Ovary (tissue), 3 donors: ENCODE data around the gene KCTD11.
A peak's percentile ranks its signal among the peaks of the same experiment; 100 is the strongest.

Source experiments
- CTCF ChIP-seq, 3 donors: fragments of 450-650 bp in 2 of 3; fragments of 200-600 bp in 1 of 3; IDR thresholded peaks; one replicate each; pipeline versions ENCODE4 v1.5.1 to v1.8.0; 2016 to 2022; ENCODE audit warnings: antibody characterized with exemption in 3 of 3, mild to moderate bottlenecking in 1 of 3
- EP300 ChIP-seq: sonication (generic); formaldehyde crosslinking; IDR thresholded peaks from one replicate; pipeline ENCODE4 v1.6.1; 2017; ENCODE audit warnings: antibody characterized with exemption
- donor health status: DM: no; HTN: no; CAD: no.

DNA sequence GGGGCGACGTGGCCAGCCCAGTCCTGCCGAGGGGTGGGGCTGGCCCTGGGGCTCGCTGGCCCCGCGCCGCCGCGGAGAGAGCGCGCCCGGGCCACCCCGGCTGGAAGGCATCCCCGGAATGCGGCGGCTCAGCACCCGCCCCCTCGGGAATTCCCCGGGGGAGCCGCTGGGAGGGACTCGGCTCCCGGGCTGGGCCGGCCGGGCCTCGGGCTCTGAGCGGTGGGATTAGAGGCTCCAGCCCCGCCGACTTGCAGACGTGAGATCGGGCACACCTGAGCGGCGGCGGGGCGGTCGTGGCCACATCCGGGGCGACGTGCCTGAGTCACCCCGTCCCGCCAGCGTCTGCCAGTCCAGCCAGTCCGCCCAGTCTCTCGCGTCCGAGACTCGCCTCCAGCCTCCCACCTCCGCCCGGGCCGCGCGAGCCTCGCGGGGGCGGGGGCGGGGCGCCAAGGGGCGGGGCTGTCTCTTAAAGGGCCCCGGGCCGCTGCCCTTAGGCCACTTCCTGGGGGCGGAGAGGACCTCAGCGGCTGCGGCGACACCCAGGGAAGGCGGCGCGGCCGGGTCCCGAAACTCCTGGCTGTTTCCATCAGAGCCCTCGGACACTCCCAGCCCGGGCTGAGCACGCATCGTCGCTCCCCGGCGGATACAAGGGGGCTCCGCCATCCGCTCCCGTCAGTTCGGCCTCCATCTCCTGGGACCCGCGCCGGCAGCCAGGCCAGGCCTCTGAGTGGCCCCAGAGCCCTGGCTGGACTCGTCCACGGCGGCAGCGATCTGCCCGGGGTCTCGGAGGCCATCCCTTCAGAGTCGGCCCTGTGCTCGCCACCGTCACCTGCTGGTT lies at the start of gene KCTD11:
- TF ChIP-seq CTCF (IDR thresholded peaks at IDR 0.05) (peak in 1 of 3 donors; percentile 71), EP300 (no peak)
